ENCODE data around the gene FBLN5. TPM values are rescaled to one million over a fixed set of nuclear protein-coding genes. Genes with fewer than 3 reads are reported as not detected.

Gene FBLN5
- polyA plus RNA-seq, 1 of the 3 experiments (the other 2 are of a cell fraction) = 39.8 TPM

- no peaks in the 10 kb centered on the region for H4K20me1 ChIP-seq (ENCODE audit: insufficient read depth)
- 77% methylated on average over 5 of the region's 5 CpGs for WGBS (ENCODE audit: low lambda C conversion rate)
- H3K9me2 ChIP-seq = no peaks in the 10 kb centered on the region
- no peaks in the 10 kb centered on the region for H3K4me1 ChIP-seq (ENCODE audit: control insufficient read depth in 1 of 2, insufficient read depth in 2 of 2, low read depth in 1 of 2, low read length in 1 of 2)
- no peak overlapping the region for H2AFZ ChIP-seq (ENCODE audit: low read depth)
- TF ChIP-seq GABPA (IDR thresholded peaks at IDR 0.05; ENCODE audit: low read depth) = no peak
- no peak for TF ChIP-seq USF1 (IDR thresholded peaks at IDR 0.05; ENCODE audit: borderline replicate concordance, low read depth)
- no peak for TF ChIP-seq USF2 (IDR thresholded peaks at IDR 0.05; ENCODE audit: borderline replicate concordance, low read depth, low read length)
- no peak for TF ChIP-seq FOXJ3 (CRISPR knock-in tag; IDR thresholded peaks at IDR 0.05)
- TF ChIP-seq JUND (IDR thresholded peaks at IDR 0.05) = no peak
- TF ChIP-seq RAD21 (IDR thresholded peaks at IDR 0.05; ENCODE audit: low read length) = no peak
- TF ChIP-seq RFX5 (IDR thresholded peaks at IDR 0.05; ENCODE audit: low read length) = no peak
- TF ChIP-seq ELF1 (IDR thresholded peaks at IDR 0.05) = no peak
- no peak for TF ChIP-seq FOXM1 (IDR thresholded peaks at IDR 0.05; ENCODE audit: low read depth)
- TF ChIP-seq CHD2 (IDR thresholded peaks at IDR 0.05; ENCODE audit: low read length, partially characterized antibody) = no peak
- no peak for TF ChIP-seq GATA2 (CRISPR knock-in tag; IDR thresholded peaks at IDR 0.05)
- TF ChIP-seq TAF1 (IDR thresholded peaks at IDR 0.05; ENCODE audit: borderline replicate concordance, low read depth, low read length) = no peak
- no peak for TF ChIP-seq RCOR1 (IDR thresholded peaks at IDR 0.05; ENCODE audit: low read length)
- no peak for TF ChIP-seq FOSL2 (IDR thresholded peaks at IDR 0.05; ENCODE audit: borderline replicate concordance, low read depth)
- no peak for TF ChIP-seq ZBTB33 (IDR thresholded peaks at IDR 0.05; ENCODE audit: borderline replicate concordance, low read depth)
- TF ChIP-seq SIN3A (IDR thresholded peaks at IDR 0.05; ENCODE audit: borderline replicate concordance, low read depth, low read length) = no peak
- TF ChIP-seq EZH2phosphoT487 (IDR thresholded peaks at IDR 0.05; ENCODE audit: borderline replicate concordance, low read depth) = no peak
- TF ChIP-seq NRF1 (IDR thresholded peaks at IDR 0.05; ENCODE audit: low read depth, low read length) = no peak
- TF ChIP-seq TCF12 (IDR thresholded peaks at IDR 0.05) = no peak
- H3K79me2 ChIP-seq (ENCODE audit: insufficient read depth) = no peaks in the 10 kb centered on the region
- no peaks in the 10 kb centered on the region for H3K27me3 ChIP-seq (ENCODE audit: insufficient read depth)
- peaks cover 8 to 52% of the 10 kb centered on the region in 2 experiments for H3K36me3 ChIP-seq (replicated peaks in 1 of 2; ENCODE audit: control insufficient read depth in 1 of 2, insufficient read depth in 2 of 2, low read length in 1 of 2)
- ChIA-PET POLR2A (no interaction called here), CTCF (no interaction called here)
- no peak overlapping the region for H3K9ac ChIP-seq
- H3K27ac ChIP-seq (ENCODE audit: low read depth in 2 of 2, low read length in 1 of 2) = no peak overlapping the region
- H3K4me3 ChIP-seq (ENCODE audit: low read depth in 2 of 2, low read length in 1 of 2) = no peak overlapping the region
- H3K9me3 ChIP-seq = no peaks in the 10 kb centered on the region
- H3F3A ChIP-seq (replicated peaks; ENCODE audit: insufficient read depth) = no peaks in the 10 kb centered on the region
- no peak for DNase-seq
- H3K4me2 ChIP-seq = no peak overlapping the region
Observed at GRCh38 chr14:91890291-91890749, 57.2 kb downstream of the FBLN5 start.
